ENCODE measurements around the gene CTSA. TPM values are rescaled to one million over a fixed set of nuclear protein-coding genes. Genes with fewer than 3 reads are reported as not detected.

CTSA gene
- total and polyA plus RNA-seq, 9 of the 15 experiments (the other 6 are each of a cell fraction or from before 2014, with no cell fraction given), result 8.8 to 61.7 (median 28.3) TPM

DNA sequence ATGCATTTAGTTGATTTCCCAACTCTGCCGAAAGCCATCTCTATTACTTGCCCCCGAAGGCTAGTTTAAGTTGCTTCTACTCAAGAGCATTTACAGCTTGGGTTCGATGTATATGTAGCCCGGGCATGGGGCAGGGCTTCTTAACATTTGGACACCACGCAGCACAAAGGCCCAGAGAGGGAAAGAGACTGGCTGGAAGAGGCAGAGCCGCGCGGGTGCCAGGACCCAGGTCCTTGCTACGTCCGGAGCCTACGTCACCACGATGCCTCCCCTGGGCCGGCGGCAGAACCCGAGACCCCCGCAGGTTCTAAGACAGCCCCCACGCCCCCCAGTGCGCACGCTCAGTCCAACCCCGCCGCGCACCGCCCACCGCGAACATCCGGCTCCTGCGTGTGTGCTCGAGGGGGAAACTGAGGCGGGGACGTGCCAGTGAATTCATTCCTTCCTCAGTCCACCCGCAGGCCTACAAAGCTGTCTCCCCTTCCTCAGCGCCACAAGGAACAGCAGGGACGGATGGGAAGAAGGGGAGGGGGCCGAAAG is 43.0 kb downstream of the CTSA start (continued):
- TF ChIP-seq ZNF318 (IDR thresholded peaks at IDR 0.05; ENCODE audit: borderline replicate concordance in 1 of 2, low read depth in 1 of 2), result no peak
- no peak for TF ChIP-seq RBFOX2 (IDR thresholded peaks at IDR 0.05; ENCODE audit: low read depth, low read length)
- peak; percentile 3; the same call in 1 of the 2 replicates for TF ChIP-seq TRIM28 (IDR thresholded peaks at IDR 0.05)
- TF ChIP-seq CBFA2T3 (IDR thresholded peaks at IDR 0.05), result no peak
- no peak for TF ChIP-seq CREB1 (IDR thresholded peaks at IDR 0.05)
- 0 out of 2 replicates have a peak, but pooled peaks have one; percentile 68 for TF ChIP-seq CREB1 (CRISPR knock-in tag; IDR thresholded peaks at IDR 0.05)
- TF ChIP-seq E2F3 (CRISPR knock-in tag; IDR thresholded peaks at IDR 0.05), result no peak
- TF ChIP-seq SRSF1 (IDR thresholded peaks at IDR 0.05; ENCODE audit: low read depth, low read length), result no peak
- TF ChIP-seq NCOA4 (IDR thresholded peaks at IDR 0.05; ENCODE audit: partially characterized antibody), result no peak
- TF ChIP-seq FOXJ2 (tag; IDR thresholded peaks at IDR 0.05), result 0 out of 2 replicates have a peak, but pooled peaks have one; percentile 25
- TF ChIP-seq, protein P1, sequence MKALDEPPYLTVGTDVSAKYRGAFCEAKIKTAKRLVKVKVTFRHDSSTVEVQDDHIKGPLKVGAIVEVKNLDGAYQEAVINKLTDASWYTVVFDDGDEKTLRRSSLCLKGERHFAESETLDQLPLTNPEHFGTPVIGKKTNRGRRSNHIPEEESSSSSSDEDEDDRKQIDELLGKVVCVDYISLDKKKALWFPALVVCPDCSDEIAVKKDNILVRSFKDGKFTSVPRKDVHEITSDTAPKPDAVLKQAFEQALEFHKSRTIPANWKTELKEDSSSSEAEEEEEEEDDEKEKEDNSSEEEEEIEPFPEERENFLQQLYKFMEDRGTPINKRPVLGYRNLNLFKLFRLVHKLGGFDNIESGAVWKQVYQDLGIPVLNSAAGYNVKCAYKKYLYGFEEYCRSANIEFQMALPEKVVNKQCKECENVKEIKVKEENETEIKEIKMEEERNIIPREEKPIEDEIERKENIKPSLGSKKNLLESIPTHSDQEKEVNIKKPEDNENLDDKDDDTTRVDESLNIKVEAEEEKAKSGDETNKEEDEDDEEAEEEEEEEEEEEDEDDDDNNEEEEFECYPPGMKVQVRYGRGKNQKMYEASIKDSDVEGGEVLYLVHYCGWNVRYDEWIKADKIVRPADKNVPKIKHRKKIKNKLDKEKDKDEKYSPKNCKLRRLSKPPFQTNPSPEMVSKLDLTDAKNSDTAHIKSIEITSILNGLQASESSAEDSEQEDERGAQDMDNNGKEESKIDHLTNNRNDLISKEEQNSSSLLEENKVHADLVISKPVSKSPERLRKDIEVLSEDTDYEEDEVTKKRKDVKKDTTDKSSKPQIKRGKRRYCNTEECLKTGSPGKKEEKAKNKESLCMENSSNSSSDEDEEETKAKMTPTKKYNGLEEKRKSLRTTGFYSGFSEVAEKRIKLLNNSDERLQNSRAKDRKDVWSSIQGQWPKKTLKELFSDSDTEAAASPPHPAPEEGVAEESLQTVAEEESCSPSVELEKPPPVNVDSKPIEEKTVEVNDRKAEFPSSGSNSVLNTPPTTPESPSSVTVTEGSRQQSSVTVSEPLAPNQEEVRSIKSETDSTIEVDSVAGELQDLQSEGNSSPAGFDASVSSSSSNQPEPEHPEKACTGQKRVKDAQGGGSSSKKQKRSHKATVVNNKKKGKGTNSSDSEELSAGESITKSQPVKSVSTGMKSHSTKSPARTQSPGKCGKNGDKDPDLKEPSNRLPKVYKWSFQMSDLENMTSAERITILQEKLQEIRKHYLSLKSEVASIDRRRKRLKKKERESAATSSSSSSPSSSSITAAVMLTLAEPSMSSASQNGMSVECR (CRISPR knock-in tag; IDR thresholded peaks at IDR 0.05), result peak; percentile 64; the same call in 1 of the 2 replicates
- peak; percentile 31 for TF ChIP-seq CREM (IDR thresholded peaks at IDR 0.05; ENCODE audit: low read depth)

Data from K562 (cell line).